Dermis microvascular lymphatic vessel endothelial cell (primary cell): ENCODE data around the gene TCP10L. TPM values are rescaled to one million over a fixed set of nuclear protein-coding genes. Genes with fewer than 3 reads are reported as not detected.
"Not testable (repeated sequence)": the region's sequence is repeated elsewhere in the genome, so short reads cannot be mapped to it uniquely, and the experiment has no call there.

ENCODE experiments used
- DNase-seq, 2 donors: peaks; one replicate each; pipeline versions ENCODE4 v3.0.0 to v3.0.0-alpha.2; 2010; ENCODE audit warnings: low read depth in 2 of 2
- total RNA-seq: library from RNA; depleted of rRNA; stranded (reverse); fragments of >200 nt; gene quantifications from 2 replicates; pipeline ENCODE4 v1.2.1, GENCODE V29; 2014

TCP10L gene
- total RNA-seq, 1 donor from 2014 or later = 0.26 TPM

DNA sequence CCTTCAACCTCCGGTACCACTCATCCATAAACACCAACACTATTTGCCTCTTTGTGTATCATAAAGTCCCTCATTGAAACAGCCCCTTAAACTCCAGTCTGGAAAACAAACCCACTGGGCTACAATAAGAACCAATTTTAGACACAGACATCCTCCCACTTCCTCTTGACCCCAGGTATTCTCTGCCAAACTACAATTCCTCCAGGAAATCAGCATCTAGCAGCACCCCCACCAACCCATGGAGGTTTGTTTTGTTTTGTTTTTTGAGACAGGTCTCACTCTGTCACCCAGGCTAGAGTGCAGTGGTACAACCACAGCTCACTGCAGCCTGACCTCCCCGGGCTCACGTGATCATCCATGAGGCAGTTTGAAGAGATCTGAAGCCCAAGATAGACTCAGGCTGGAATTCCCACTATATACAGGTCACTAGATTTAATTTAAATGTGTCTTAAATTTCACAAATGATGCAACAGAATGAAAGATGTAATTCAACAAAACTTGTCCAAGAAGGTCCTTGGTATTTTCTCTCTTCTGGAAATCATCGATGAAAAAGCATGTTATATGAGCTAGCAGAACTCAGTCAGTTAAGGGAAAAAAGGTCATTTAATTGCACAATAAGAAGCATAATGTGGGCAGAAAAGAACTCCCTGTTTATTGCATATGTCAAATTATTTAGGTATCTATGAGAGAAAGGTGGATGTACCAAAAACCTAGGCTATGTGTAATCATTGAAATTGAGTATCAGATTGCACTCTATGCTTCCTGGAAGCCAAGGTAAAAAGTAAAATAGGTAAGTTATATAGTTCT, 30.3 kb downstream of the TCP10L start:
- DNase-seq = no peak

DNA sequence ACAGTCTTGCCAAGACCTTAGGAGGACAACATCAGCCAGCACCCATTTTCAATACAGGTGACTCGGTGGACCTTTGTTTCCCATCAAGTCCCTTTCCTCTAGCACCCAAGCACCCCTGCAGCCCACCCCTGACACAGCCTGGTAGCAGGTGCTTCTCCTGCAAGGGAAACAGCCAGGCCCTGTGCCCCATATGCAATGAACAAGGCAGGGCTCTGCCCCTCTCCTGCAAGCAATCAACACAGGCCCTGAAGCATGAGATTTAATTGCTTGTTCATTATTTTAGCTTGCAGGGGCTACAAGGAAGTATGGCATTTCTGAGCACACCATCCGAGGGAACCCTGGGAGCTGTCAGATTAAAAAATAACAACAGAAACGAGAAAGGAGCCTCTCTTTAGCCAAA, 35.4 kb downstream of the TCP10L start:
- no peak for DNase-seq

GRCh38 chr21:32549440-32549839, 35.9 kb downstream of the TCP10L start:
- no peak for DNase-seq

DNA sequence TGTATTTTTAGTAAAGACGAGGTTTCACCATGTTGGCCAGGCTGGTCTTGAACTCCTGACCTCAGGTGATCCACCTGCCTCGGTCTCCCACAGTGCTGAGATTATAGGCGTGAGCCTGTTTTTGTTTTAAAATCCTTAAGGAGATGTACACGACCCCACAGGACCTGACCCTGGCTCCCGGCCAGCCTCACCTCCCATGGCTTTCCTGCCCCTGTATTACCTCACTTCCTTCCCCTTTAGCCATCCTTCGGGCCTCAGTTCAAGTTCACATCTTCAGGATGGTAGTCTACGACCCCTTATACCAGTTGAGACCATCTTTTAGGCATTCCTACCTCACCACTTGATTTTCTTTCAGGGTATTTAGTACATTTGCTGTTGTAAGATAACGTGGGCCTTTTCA, 36.3 kb downstream of the TCP10L start:
- DNase-seq = no peak

DNA sequence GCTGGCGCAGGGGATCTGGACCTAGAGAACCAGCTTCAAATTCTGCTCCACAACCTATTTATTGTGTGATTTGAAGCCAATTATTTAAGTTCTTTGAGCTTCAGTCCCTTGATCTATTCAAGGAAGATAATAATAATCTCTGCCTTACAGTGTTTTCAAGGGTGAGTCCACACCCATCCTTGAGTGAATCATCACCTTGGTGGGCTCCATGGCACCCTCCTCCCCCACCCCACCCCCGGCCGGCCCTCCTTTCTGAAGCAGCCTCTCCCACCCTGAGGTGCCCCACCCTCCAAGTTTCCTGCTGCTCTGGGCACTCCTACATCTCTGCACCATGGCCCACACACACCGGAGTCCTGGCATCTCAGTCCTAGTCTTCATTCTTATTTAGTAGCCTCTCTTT, 38.3 kb downstream of the TCP10L start:
- DNase-seq = no peak

- no peak for DNase-seq
Measured at GRCh38 chr21:32545948-32546441, 39.3 kb downstream of the TCP10L start.

DNA sequence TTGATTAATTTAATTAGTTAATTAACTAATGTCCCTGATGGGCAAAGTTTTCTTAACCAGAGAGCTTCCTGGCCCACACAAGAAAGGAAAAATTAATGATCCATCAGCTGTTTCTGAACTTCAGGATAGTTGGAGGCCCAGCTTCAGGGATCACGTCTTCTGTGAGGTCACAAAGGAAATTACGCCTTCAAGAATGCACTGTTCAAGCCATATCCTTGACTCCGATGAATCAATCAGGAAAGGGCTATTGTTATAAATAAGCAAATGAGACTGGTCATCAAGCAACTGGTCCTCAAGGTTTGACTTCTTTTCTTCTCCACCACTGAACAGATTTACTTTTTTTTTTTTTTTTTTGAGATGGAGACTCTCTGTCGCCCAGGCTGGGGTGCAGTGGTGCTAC, 40.6 kb downstream of the TCP10L start:
- peak in 1 of 2 donors; percentile 79 for DNase-seq

DNA sequence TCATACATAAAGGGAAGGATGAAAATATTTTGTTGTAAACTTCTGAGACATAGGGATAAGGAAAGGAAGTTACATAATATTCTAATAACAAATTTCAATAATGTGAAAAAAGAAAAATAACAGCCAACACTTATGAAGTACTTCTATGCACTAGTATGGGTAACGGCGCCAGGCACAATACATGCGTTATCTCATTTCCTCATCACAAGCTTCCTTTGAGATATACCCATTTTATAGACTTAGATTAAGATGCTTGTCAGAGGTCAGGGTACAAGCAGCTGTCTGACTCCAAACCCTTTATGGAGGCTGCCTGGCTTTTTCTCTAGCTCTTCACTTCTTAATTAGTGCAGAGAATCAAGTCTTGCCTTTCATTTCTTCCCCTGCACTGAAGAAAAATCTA, 41.3 kb downstream of the TCP10L start:
- peak in 1 of 2 donors; percentile 46 for DNase-seq

- not testable (repeated sequence) for DNase-seq
Measured at GRCh38 chr21:32543056-32543455, 42.3 kb downstream of the TCP10L start.

GRCh38 chr21:32539378-32539777, 45.9 kb downstream of the TCP10L start:
- DNase-seq = no peak

GRCh38 chr21:32538147-32538792, 47.1 kb downstream of the TCP10L start:
- no peak for DNase-seq

- peak in 1 of 2 donors; percentile 65 for DNase-seq
Measured at GRCh38 chr21:32537569-32537881, 47.8 kb downstream of the TCP10L start.

- no peak for DNase-seq
Measured at GRCh38 chr21:32535612-32536011, 49.7 kb downstream of the TCP10L start.

DNA sequence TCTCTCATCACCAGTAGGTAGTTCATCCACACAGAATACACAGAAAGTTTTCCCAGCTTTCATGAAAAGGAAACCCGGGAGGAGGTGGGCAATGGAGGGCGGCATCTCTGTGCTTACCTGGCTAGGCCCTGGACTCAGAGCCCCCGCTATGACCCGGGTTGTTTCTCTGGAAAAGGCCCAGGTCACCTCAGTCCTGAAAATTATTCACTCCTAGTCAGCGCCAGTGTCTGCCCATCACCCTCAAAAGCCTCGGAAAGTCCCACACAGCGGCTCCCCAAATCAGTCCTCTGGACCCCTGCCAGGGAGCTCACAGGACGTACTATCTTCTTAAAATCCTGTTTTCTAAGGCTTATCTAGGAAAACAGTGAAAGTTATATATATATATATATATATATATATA, 51.2 kb downstream of the TCP10L start:
- DNase-seq = no peak

- DNase-seq = no peak
Measured at GRCh38 chr21:32533611-32534010, 51.7 kb downstream of the TCP10L start.

DNA sequence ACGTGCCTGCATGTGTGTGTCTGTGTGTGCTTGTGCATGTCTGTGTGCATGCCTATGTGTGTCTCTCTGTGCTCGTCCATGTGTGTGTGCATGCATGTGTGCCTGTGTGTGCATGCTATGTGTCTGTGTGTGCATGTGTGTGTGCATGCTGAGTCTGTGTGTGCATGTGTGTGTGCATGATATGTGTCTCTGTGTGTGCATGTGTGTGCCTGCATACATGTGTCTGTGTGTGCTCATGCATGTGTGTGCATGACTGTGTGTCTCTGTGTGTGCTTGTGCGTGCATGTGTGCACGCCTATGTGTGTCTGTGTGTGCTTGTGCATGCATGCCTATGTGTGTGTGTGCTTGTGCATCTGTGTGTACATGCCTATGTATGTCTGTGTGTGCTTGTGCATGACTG, 52.3 kb downstream of the TCP10L start:
- DNase-seq = no peak

DNA sequence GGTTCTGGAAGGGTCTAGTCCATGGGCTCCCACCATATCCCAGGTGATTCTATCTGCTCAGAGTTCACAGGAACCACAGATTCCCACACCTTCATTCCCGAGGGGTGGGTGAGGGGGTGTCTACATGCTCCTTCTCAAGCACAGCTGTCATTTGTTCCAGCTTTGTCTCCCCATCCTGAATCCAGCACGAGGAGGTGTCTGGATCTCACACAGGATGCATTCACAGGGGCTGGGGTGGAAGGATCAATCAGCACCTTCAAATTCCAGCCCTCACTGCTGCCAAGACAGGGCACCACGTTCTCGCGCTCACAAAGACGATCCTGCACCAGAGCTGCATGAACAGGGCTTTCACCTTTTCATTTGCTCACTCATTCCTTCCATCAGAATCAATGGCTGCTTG, 52.7 kb downstream of the TCP10L start:
- DNase-seq = no peak

DNA sequence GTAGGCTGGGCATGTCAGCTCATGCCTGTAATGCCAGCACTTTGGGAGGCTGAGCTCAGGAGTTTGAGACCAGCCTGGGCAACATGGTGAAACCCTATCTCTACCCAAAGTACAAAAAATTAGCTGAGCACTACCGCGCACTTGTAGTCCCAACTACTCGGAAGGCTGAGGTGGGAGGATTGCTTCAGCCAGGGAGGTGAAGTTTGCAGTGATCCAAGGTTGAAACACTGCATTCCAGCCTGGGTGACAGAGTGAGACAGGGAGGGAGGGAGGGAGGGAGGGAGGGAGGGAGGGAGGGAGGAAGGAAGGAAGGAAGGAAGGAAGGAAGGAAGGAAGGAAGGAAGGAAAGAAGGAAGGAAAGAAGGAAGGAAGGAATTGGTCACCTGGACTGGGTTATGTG, 53.8 kb downstream of the TCP10L start:
- not testable (repeated sequence) for DNase-seq

- not testable (repeated sequence) for DNase-seq
Measured at GRCh38 chr21:32530809-32531208, 54.5 kb downstream of the TCP10L start.

GRCh38 chr21:32529679-32530078, 55.6 kb downstream of the TCP10L start:
- DNase-seq = no peak

- no peak for DNase-seq
Measured at GRCh38 chr21:32525282-32525681, 60.0 kb downstream of the TCP10L start.

DNA sequence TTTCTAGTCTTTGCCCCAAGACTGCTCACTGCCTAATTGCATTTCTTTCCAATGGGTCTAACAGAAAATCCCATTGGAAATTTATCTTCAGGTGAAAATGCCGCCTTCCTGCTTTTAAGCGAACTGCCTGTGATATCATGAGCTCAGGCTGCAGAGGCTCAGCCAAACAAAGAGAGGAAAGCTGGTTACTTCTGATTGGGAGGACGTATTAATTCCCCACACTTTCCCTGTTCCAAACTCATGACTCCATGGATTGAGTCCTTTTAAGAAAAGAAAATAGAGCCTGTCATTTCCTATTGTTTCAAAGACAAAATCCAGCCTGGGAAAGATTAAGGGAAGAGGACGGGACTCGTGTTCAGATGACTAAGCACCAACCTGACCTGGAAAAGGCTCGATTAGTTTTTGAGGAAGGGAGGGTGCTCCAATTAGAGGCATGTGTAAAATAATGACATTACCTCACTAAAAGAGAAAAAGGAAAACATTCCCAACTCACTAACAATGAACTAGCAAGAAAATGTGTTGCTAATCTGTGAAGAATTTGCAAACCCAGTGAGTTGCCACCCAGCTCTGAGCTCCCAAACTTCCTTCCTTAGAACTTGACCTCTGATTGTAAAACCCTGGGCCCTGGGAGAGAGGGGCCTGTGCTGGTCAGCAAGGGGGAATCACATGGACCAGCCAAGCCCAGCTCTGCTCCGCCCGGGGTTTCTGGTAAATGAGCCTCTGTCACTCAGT, 61.2 kb downstream of the TCP10L start:
- DNase-seq = peak; percentile 98 to 99
